C4-2B (cell line): Measurements from ENCODE around the gene ATP1A3.

Experiments
- CTCF ChIP-seq: fragments of 450-650 bp; conservative IDR thresholded peaks from 2 replicates; pipeline ENCODE4 v1.5.1; 2017; ENCODE audit warnings: mild to moderate bottlenecking
- ZFX ChIP-seq: fragments of 450-650 bp; IDR thresholded peaks from 2 replicates; pipeline ENCODE4 v1.6.1; 2017

GRCh38 chr19:41929536-41930071, 64.4 kb downstream of the ATP1A3 start:
- TF ChIP-seq CTCF: no peak
- TF ChIP-seq ZFX: no peak
